ENCODE results near the gene ERC2.

ERC2 gene

GRCh38 chr3:56424336-56424735, 43.9 kb downstream of the ERC2 start:
- no peak for DNase-seq

- DNase-seq, result no peak
Observed at GRCh38 chr3:56423661-56424099, 44.6 kb downstream of the ERC2 start.

- no peak for DNase-seq
Observed at GRCh38 chr3:56422316-56422715, 46.0 kb downstream of the ERC2 start.

- no peak for DNase-seq
Observed at GRCh38 chr3:56421205-56421604, 47.1 kb downstream of the ERC2 start.

- no peak for DNase-seq
Observed at GRCh38 chr3:56415652-56416051, 52.6 kb downstream of the ERC2 start.

- no peak for DNase-seq
Observed at GRCh38 chr3:56413911-56414310, 54.4 kb downstream of the ERC2 start.

GRCh38 chr3:56411166-56411565, 57.1 kb downstream of the ERC2 start:
- DNase-seq, result no peak

GRCh38 chr3:56410576-56410975, 57.7 kb downstream of the ERC2 start:
- no peak for DNase-seq

- no peak for DNase-seq
Observed at GRCh38 chr3:56409790-56410189, 58.5 kb downstream of the ERC2 start.

- DNase-seq, result no peak
Observed at GRCh38 chr3:56408761-56409196, 59.5 kb downstream of the ERC2 start.

- DNase-seq, result no peak
Observed at GRCh38 chr3:56406826-56407515, 61.3 kb downstream of the ERC2 start.

- DNase-seq, result no peak
Observed at GRCh38 chr3:56404884-56405283, 63.4 kb downstream of the ERC2 start.

- no peak for DNase-seq
Observed at GRCh38 chr3:56398659-56399058, 69.6 kb downstream of the ERC2 start.

GRCh38 chr3:56397798-56398197, 70.5 kb downstream of the ERC2 start:
- DNase-seq, result no peak

GRCh38 chr3:56389183-56389830, 79.0 kb downstream of the ERC2 start:
- no peak for DNase-seq

GRCh38 chr3:56383092-56383491, 85.2 kb downstream of the ERC2 start:
- DNase-seq, result no peak

GRCh38 chr3:56379723-56380287, 88.5 kb downstream of the ERC2 start:
- DNase-seq, result no peak

- no peak for DNase-seq
Observed at GRCh38 chr3:56375654-56376053, 92.6 kb downstream of the ERC2 start.

GRCh38 chr3:56373386-56373785, 94.9 kb downstream of the ERC2 start:
- no peak for DNase-seq

- no peak for DNase-seq
Observed at GRCh38 chr3:56370991-56371775, 97.1 kb downstream of the ERC2 start.

GRCh38 chr3:56369914-56370313, 98.4 kb downstream of the ERC2 start:
- DNase-seq, result no peak

- no peak for DNase-seq
Observed at GRCh38 chr3:56368846-56369245, 99.4 kb downstream of the ERC2 start.

- no peak for DNase-seq
Observed at GRCh38 chr3:56366641-56367162, 101.6 kb downstream of the ERC2 start.

Data from fibroblast of skin of abdomen (primary cell).